ENCODE measurements around the gene FAM210B. TPM values are rescaled to one million over a fixed set of nuclear protein-coding genes. Genes with fewer than 3 reads are reported as not detected.

FAM210B gene
- total and polyA plus RNA-seq, 9 of the 15 experiments (the other 6 are each of a cell fraction or from before 2014, with no cell fraction given) = 12.1 to 87.3 (median 47.6) TPM

DNA sequence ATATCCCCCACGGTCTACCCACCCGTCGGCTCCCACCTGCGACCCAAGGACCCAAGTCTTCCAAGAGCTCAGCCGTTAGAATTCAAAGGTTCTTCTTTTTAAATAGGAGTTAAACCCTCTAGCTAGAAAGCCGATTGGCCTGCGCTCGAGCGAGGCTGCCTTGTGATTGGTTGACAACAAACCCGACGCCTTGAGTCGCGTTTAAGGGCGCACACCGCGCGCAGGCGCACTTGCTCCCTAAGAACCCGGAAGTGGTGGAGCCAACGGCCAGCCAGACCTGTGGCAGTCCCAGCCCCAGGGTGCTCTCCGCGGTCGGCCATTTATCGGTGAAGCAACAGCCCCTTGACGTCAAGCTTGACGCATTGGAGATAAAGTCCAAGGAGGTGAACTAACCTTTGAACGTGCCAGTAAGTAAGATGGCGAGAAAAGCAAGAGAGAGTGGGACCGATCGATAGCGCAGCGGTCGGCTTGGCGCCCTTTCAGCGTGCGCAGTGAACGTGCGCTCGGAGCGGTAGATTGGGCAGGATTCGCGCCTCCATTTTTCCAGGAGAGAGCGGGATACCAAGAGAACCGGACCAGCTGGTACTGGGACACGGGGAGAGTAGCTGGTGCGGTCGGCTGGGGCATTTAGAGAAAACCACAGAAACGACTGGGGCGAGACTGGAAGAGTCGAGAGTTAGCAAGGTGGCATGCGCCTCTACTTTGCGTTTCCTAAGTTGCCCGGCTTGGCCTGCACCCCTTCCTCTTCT is 33.5 kb downstream of the FAM210B start, which contains the start of the genes AURKA and CSTF1 (continued):
- TF ChIP-seq BRCA1 (IDR thresholded peaks at IDR 0.05) (no peak), BRCA1 (CRISPR knock-in tag; IDR thresholded peaks at IDR 0.05) (no peak), TBP (optimal IDR thresholded peaks at IDR 0.05; ENCODE audit: low read depth, low read length) (peak; percentile 79), AFF4 (CRISPR knock-in tag; IDR thresholded peaks at IDR 0.05) (0 out of 2 replicates have a peak, but pooled peaks have one; percentile 10), SP1 (CRISPR knock-in tag; IDR thresholded peaks at IDR 0.05) (peak; percentile 92), MTA3 (IDR thresholded peaks at IDR 0.05; ENCODE audit: borderline replicate concordance) (peak; percentile 90; the same call in 1 of the 2 replicates), NFE2 (IDR thresholded peaks at IDR 0.05; ENCODE audit: low read depth) (0 out of 2 replicates have a peak, but pooled peaks have one; percentile 10), JUN (IDR thresholded peaks at IDR 0.05; ENCODE audit: borderline replicate concordance, low read depth, low read length) (peak; percentile 73; the same call in 1 of the 2 replicates), JUN (CRISPR knock-in tag; IDR thresholded peaks at IDR 0.05; ENCODE audit: borderline replicate concordance) (no peak; the same call in 1 of the 2 replicates), ZNF639 (CRISPR knock-in tag; conservative IDR thresholded peaks at IDR 0.05 in 1 of 2, IDR thresholded peaks at IDR 0.05 in 1 of 2) (peak in 1 of 2 experiments; percentile 85; a peak in 2 of 4 replicates), MTA2 (IDR thresholded peaks at IDR 0.05; ENCODE audit: low read depth) (no peak), PPARD (CRISPR knock-in tag; IDR thresholded peaks at IDR 0.05) (no peak), HDAC1 (IDR thresholded peaks at IDR 0.05) (peak in 1 of 2 experiments; percentile 70; a peak in 2 of 4 replicates)
- TF ChIP-seq, protein P1, sequence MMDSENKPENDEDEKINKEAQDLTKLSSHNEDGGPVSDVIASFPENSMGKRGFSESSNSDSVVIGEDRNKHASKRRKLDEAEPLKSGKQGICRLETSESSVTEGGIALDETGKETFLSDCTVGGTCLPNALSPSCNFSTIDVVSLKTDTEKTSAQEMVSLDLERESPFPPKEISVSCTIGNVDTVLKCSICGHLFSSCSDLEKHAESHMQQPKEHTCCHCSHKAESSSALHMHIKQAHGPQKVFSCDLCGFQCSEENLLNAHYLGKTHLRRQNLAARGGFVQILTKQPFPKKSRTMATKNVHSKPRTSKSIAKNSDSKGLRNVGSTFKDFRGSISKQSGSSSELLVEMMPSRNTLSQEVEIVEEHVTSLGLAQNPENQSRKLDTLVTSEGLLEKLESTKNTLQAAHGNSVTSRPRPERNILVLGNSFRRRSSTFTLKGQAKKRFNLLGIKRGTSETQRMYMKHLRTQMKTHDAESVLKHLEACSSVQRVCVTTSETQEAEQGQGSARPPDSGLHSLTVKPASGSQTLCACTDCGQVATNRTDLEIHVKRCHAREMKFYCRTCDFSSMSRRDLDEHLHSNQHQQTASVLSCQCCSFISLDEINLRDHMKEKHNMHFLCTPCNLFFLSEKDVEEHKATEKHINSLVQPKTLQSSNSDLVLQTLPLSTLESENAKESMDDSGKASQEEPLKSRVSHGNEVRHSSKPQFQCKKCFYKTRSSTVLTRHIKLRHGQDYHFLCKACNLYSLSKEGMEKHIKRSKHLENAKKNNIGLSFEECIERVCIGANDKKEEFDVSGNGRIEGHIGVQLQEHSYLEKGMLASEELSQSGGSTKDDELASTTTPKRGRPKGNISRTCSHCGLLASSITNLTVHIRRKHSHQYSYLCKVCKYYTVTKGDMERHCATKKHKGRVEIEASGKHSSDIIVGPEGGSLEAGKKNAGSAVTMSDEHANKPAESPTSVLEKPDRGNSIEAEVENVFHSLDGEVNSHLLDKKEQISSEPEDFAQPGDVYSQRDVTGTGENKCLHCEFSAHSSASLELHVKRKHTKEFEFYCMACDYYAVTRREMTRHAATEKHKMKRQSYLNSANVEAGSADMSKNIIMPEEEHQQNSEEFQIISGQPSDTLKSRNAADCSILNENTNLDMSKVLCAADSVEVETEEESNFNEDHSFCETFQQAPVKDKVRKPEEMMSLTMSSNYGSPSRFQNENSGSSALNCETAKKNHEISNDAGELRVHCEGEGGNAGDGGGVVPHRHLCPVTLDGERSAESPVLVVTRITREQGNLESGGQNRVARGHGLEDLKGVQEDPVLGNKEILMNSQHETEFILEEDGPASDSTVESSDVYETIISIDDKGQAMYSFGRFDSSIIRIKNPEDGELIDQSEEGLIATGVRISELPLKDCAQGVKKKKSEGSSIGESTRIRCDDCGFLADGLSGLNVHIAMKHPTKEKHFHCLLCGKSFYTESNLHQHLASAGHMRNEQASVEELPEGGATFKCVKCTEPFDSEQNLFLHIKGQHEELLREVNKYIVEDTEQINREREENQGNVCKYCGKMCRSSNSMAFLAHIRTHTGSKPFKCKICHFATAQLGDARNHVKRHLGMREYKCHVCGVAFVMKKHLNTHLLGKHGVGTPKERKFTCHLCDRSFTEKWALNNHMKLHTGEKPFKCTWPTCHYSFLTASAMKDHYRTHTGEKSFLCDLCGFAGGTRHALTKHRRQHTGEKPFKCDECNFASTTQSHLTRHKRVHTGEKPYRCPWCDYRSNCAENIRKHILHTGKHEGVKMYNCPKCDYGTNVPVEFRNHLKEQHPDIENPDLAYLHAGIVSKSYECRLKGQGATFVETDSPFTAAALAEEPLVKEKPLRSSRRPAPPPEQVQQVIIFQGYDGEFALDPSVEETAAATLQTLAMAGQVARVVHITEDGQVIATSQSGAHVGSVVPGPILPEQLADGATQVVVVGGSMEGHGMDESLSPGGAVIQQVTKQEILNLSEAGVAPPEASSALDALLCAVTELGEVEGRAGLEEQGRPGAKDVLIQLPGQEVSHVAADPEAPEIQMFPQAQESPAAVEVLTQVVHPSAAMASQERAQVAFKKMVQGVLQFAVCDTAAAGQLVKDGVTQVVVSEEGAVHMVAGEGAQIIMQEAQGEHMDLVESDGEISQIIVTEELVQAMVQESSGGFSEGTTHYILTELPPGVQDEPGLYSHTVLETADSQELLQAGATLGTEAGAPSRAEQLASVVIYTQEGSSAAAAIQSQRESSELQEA (IDR thresholded peaks at IDR 0.05; ENCODE audit: low read depth) = no peak
